Stimulated activated naive CD8-positive, alpha-beta T cell treated with anti-CD3 and anti-CD28 coated beads, Interleukin-15, Interleukin-2, amounts not matched to agents 100 U/mL and 50 U/mL, for 24 hours (primary cell): Measurements from ENCODE around the gene TTLL11.
"Not testable (repeated sequence)": the region's sequence is repeated elsewhere in the genome, so short reads cannot be mapped to it uniquely, and the experiment has no call there.

Experiments used
- ATAC-seq: fragments of 150-1000 bp; cut with Tn5 transposase; one replicate; pipeline ENCODE4 v1.10.0; 2021
- DNase-seq: peaks from one replicate; pipeline ENCODE4 v3.0.0; 2021

Gene TTLL11

GRCh38 chr9:121902461-121903135, 190.5 kb downstream of the TTLL11 start:
- DNase-seq (no peak), ATAC-seq (no peak)

GRCh38 chr9:121901616-121902015, 191.5 kb downstream of the TTLL11 start:
- DNase-seq: no peak
- no peak for ATAC-seq

- no peak for DNase-seq
- no peak for ATAC-seq
These were observed 192.9 kb downstream of the TTLL11 start for GRCh38 chr9:121900163-121900562.

GRCh38 chr9:121898856-121899255, 194.3 kb downstream of the TTLL11 start:
- ATAC-seq (no peak), DNase-seq (no peak)

- DNase-seq: no peak
- ATAC-seq: no peak
These were observed 196.0 kb downstream of the TTLL11 start for GRCh38 chr9:121897140-121897539.

- no peak for DNase-seq
- ATAC-seq: no peak
These were observed 196.6 kb downstream of the TTLL11 start for GRCh38 chr9:121896545-121896943.

DNA sequence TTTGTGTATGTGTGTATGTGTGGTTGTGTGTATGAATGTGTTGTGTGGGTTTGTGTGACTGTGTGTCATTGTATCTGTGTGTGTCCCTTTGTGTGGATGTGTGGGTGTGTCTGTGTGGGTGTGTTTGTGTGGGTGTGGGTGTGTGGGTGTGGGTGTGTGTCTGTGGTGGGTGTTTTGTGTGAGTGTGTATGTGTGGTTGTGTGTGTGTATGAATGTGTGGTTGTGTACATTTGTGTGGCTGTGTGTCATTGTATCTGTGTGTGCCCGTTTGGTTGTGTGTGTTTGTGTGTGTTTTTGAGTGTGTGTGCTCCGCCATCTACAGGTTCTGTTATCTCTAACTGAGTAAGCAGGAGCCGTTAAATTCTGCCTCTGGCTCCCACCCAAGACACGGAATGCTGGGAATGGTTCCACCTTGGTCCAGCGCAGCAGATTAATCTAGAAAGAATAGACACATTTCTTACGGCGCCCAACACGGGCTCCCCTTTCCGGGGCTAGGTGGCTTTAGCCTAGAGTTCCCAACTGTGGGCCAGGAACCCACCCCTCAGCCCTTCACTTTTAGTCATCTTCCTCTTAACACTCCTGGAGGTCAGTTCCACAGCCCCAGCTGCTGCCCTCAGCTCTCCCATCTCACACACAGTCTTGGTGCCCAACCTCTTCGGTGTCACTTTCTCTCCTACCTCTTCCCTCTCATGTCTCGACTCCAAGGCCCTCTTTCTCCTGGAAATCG, 197.1 kb downstream of the TTLL11 start:
- ATAC-seq: no peak
- no peak for DNase-seq

DNA sequence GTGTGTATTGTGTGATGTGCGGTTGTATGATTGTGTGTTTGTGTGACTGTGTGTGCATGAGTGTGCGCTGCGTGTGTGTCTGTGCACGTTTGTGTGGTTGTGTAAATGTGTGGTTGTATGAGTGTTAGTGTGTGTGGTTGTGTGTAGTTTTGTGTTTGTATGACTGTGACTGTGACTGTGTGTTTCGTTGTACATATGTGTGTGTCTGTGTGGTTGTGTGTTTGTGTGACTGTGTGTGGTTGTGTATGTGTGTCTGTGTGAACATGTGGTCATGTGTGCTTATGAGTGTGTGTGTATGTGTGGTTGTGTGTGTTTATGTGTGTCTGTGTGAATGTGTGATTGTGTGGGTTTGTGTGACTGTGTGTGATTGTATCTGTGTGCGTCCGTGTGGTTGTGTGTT, 197.8 kb downstream of the TTLL11 start:
- DNase-seq: no peak
- ATAC-seq: no peak

- not testable (repeated sequence) for ATAC-seq, DNase-seq
These were observed 198.7 kb downstream of the TTLL11 start for GRCh38 chr9:121894380-121894779.

- no peak for ATAC-seq
- DNase-seq: no peak
These were observed 199.3 kb downstream of the TTLL11 start for GRCh38 chr9:121893786-121894185.

DNA sequence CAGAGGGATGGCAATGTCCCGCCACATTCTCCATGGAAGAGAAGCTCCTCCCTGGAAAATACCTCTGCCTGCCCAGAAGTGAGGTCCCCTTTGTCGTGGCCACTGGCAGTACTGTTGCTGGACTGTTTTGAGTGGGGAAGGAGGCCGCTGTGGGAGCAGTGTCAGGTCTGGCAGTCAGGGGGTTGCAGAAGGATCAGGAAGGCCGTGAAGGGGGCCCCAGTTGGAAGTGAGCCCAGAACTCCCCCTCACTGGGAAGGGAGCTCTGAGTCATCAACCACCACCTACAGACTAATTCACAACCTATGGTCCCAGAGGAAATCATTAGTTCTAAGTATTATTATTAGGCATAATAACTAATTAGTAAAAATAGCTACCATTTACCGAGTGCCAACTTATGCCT, 200.4 kb downstream of the TTLL11 start:
- no peak for ATAC-seq
- no peak for DNase-seq

DNA sequence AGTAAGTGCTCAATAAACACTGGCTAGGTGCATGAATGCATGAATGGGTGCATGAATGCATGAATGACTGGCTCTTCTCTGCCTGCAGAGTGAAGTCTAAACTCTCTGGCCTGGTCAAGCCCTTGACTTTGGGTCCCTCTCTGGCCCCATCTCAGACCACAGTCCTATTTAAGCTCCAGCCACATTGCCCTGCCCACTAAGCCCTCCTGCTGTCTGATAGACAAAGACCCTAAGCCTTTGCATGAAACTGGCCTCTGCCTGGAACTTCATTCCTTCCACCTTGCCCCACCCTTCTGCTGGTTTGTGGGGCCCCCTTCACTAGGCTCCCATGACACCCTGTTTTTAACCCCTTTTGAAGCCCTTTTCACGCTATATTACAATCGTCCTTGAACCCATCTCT, 202.4 kb downstream of the TTLL11 start:
- ATAC-seq: no peak
- DNase-seq: no peak

- no peak for ATAC-seq
These were observed 203.0 kb downstream of the TTLL11 start for GRCh38 chr9:121889990-121890563.

GRCh38 chr9:121888438-121888775, 204.7 kb downstream of the TTLL11 start:
- no peak for ATAC-seq

More at GRCh38 chr9:121889990-121890563, 203.0 kb downstream of the TTLL11 start:
- DNase-seq: no peak

GRCh38 chr9:121887553-121888437, 205.3 kb downstream of the TTLL11 start:
- ATAC-seq (no peak), DNase-seq (no peak)

More at GRCh38 chr9:121888438-121888775, 204.7 kb downstream of the TTLL11 start:
- no peak for DNase-seq

DNA sequence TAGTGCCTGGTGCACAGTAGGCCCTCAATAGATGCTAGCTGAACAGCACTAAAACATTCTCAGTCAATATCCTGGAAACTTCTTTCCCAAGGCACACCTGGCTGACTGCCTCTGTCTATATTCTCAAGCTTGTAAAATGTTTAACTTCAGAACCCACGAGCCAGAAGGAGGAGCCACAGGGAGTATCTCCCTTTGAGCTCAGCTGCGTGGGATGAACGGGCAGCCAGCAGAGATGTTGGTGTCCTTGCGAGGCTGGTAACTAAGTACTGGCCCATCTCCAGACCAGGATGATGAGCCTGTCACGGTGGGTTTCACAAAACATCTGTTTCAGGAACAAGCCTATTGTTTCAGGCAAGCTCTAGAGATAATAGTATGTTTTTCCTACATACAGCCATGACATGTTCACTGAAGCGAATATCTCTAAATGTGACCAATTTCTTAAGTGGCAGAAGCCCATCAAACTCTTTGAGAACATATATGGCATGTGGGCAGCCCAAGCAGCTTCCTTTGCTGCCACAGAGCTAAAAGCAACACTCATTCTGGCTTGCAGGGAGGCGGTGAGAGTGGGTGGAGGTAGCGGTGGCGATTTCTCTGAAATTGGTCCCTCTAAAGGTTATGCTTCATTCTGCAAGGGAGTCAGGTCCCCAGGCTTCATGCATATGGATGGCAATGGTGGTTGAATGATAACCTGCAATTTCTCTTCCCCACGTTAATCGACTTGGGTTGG, 206.2 kb downstream of the TTLL11 start:
- ATAC-seq (peak; percentile 73), DNase-seq (peak; percentile 42)

DNA sequence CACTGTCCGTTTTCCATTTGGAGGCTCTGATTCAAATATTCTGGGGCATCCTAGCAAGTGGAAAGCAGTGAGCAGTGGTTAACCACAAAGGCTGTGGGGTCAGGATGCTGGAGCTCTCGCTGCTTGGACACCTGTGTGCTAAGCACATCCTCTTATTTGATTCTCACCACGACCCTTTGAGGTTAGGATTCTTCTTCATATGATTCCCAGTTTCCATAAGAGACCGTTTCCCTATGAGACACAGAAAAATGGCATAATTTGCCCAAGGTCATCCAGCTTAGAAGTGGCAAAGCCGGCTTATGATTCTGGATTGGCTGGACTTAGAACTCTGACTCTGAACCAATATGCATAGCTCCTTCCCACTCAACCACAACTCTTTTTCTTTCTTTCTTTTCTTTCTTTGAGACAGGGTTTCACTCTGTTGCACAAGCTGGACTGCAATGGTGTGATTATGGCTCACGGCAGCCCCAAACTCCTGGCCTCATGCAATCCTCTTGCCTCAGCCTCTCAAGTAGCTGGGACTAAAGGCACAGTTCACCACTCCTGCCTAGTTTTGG, 207.7 kb downstream of the TTLL11 start:
- DNase-seq (no peak), ATAC-seq (no peak)

- no peak for DNase-seq
- no peak for ATAC-seq
These were observed 209.0 kb downstream of the TTLL11 start for GRCh38 chr9:121884057-121884541.

GRCh38 chr9:121883281-121884056, 209.6 kb downstream of the TTLL11 start:
- ATAC-seq: no peak
- no peak for DNase-seq

- ATAC-seq: no peak
- no peak for DNase-seq
These were observed 211.1 kb downstream of the TTLL11 start for GRCh38 chr9:121881920-121882500.
